H9 (cell line): ENCODE results near the gene CDH8. TPM values are rescaled to one million over a fixed set of nuclear protein-coding genes. Genes with fewer than 3 reads are reported as not detected.

Experiments
- DNase-seq: peaks from one replicate; pipeline ENCODE4 v3.0.0-alpha.2; 2017
- H2AFZ ChIP-seq: one replicate; pipeline ENCODE4 v1.6.1; 2013; ENCODE audit warnings: mild to moderate bottlenecking, low read length, control low read depth, moderate library complexity
- H2AK5ac ChIP-seq: 2 replicates; pipeline ENCODE4 v1.6.1; 2013; ENCODE audit warnings: low read length, control low read depth, mixed read lengths; ENCODE audit not compliant: insufficient read length
- H2BK120ac ChIP-seq: one replicate; pipeline ENCODE4 v1.6.1; 2013; ENCODE audit warnings: low read depth, mild to moderate bottlenecking, low read length, control low read depth, inconsistent platforms; ENCODE audit not compliant: poor library complexity, severe bottlenecking
- H2BK12ac ChIP-seq: 2 replicates; pipeline ENCODE4 v1.6.1; 2013; ENCODE audit warnings: low read length, control low read depth, mixed read lengths, low read depth; ENCODE audit not compliant: insufficient read length
- H2BK15ac ChIP-seq: 2 replicates; pipeline ENCODE4 v1.6.1; 2013; ENCODE audit warnings: low read depth, low read length, control low read depth
- H2BK20ac ChIP-seq: one replicate; pipeline ENCODE4 v1.6.1; 2013; ENCODE audit warnings: low read depth, mild to moderate bottlenecking, low read length, control low read depth, inconsistent platforms; ENCODE audit not compliant: poor library complexity, severe bottlenecking
- H2BK5ac ChIP-seq: 2 replicates; pipeline ENCODE4 v1.6.1; 2013; ENCODE audit warnings: low read length, control low read depth, mixed read lengths; ENCODE audit not compliant: insufficient read length
- H3K14ac ChIP-seq: 2 replicates; pipeline ENCODE4 v1.6.1; 2013; ENCODE audit warnings: low read length, control low read depth; ENCODE audit not compliant: insufficient read depth
- H3K18ac ChIP-seq: 2 replicates; pipeline ENCODE4 v1.6.1; 2013; ENCODE audit warnings: low read depth, mild to moderate bottlenecking, mixed read lengths, low read length, control low read depth; ENCODE audit not compliant: insufficient read length
- H3K23ac ChIP-seq: 2 replicates; pipeline ENCODE4 v1.6.1; 2013; ENCODE audit warnings: low read length, control low read depth, mixed read lengths, low read depth; ENCODE audit not compliant: insufficient read length
- H3K23me2 ChIP-seq: 2 replicates; pipeline ENCODE4 v1.6.1; 2013; ENCODE audit warnings: low read depth, mild to moderate bottlenecking, mixed read lengths, low read length, control low read depth; ENCODE audit not compliant: insufficient read length, poor library complexity, severe bottlenecking
- H3K27ac ChIP-seq: 2 replicates; pipeline ENCODE4 v1.5.1; 2013; ENCODE audit warnings: low read length, control low read depth, mixed read lengths, low read depth; ENCODE audit not compliant: insufficient read length
- H3K27me3 ChIP-seq: 2 replicates; pipeline ENCODE4 v1.6.1; 2013; ENCODE audit warnings: low read length, control low read depth, inconsistent platforms; ENCODE audit not compliant: insufficient read depth
- H3K4ac ChIP-seq: 2 replicates; pipeline ENCODE4 v1.6.1; 2013; ENCODE audit warnings: low read depth, mild to moderate bottlenecking, control low read depth, inconsistent platforms, low read length, moderate library complexity
- H3K4me1 ChIP-seq: 2 replicates; pipeline ENCODE4 v1.6.1; 2013; ENCODE audit warnings: low read length, control low read depth, inconsistent platforms; ENCODE audit not compliant: insufficient read depth
- H3K4me2 ChIP-seq: 2 replicates; pipeline ENCODE4 v1.6.1; 2013; ENCODE audit warnings: low read length, control low read depth, mixed read lengths; ENCODE audit not compliant: insufficient read length, insufficient read depth
- H3K56ac ChIP-seq: 2 replicates; pipeline ENCODE4 v1.6.1; 2013; ENCODE audit warnings: low read depth, mild to moderate bottlenecking, mixed read lengths, low read length, control low read depth; ENCODE audit not compliant: insufficient read length
- H3K79me1 ChIP-seq: 2 replicates; pipeline ENCODE4 v1.6.1; 2013; ENCODE audit warnings: low read depth, mild to moderate bottlenecking, moderate library complexity, low read length, control low read depth, inconsistent platforms; ENCODE audit not compliant: insufficient read depth, poor library complexity, severe bottlenecking
- H3K79me2 ChIP-seq: 2 replicates; pipeline ENCODE4 v1.6.1; 2013; ENCODE audit warnings: low read length, control low read depth, inconsistent platforms; ENCODE audit not compliant: insufficient read depth
- H3K9ac ChIP-seq: 2 replicates; pipeline ENCODE4 v1.6.1; 2013; ENCODE audit warnings: low read length, control low read depth, mixed read lengths; ENCODE audit not compliant: insufficient read length; ENCODE audit errors: extremely low read depth
- H3K9me3 ChIP-seq: one replicate; pipeline ENCODE4 v1.6.1; 2013; ENCODE audit warnings: low read depth, low read length, inconsistent platforms; ENCODE audit not compliant: control insufficient read depth
- H3T11ph ChIP-seq: one replicate; pipeline ENCODE4 v1.6.1; 2013; ENCODE audit warnings: mild to moderate bottlenecking, low read length, control low read depth, inconsistent platforms
- H4K20me1 ChIP-seq: one replicate; pipeline ENCODE4 v1.6.1; 2013; ENCODE audit not compliant: control insufficient read depth, insufficient read length, insufficient read depth
- H4K5ac ChIP-seq: 2 replicates; pipeline ENCODE4 v1.6.1; 2013; ENCODE audit warnings: low read depth, mild to moderate bottlenecking, mixed read lengths, low read length, control low read depth; ENCODE audit not compliant: insufficient read length
- H4K8ac ChIP-seq: replicated peaks from 2 replicates; pipeline ENCODE4 v1.6.1; 2013; ENCODE audit warnings: low read length, control low read depth, mixed read lengths, low read depth; ENCODE audit not compliant: insufficient read length
- H4K91ac ChIP-seq: 2 replicates; pipeline ENCODE4 v1.6.1; 2013; ENCODE audit warnings: low read depth, mild to moderate bottlenecking, moderate library complexity, mixed read lengths, low read length, control low read depth; ENCODE audit not compliant: insufficient read length
- H3K27ac Mint-ChIP-seq, 3 experiments: 2 replicates in 2 of 3; 3 replicates in 1 of 3; pipeline ENCODE4 v1.8.0; 2020 to 2021; ENCODE audit warnings: mixed read lengths in 3 of 3, mild to moderate bottlenecking in 1 of 3, moderate library complexity in 1 of 3
- H3K27me3 Mint-ChIP-seq: 2 replicates; pipeline ENCODE4 v1.8.0; 2021; ENCODE audit warnings: low read depth, mild to moderate bottlenecking, moderate library complexity, mixed read lengths
- H3K36me3 Mint-ChIP-seq, 3 experiments: 2 replicates in 2 of 3; 3 replicates in 1 of 3; pipeline ENCODE4 v1.8.0; 2020 to 2021; ENCODE audit warnings: low read depth in 3 of 3, mixed read lengths in 3 of 3; ENCODE audit not compliant: insufficient read depth in 1 of 3
- H3K4me1 Mint-ChIP-seq, 2 experiments: 2 replicates each; pipeline ENCODE4 v1.8.0; 2020; ENCODE audit warnings: mixed read lengths in 2 of 2
- H3K4me3 Mint-ChIP-seq, 2 experiments: 2 replicates in 1 of 2; 3 replicates in 1 of 2; pipeline ENCODE4 v1.8.0; 2020 to 2021; ENCODE audit warnings: mild to moderate bottlenecking in 2 of 2, mixed read lengths in 2 of 2, moderate library complexity in 1 of 2
- H3K9me3 Mint-ChIP-seq, 2 experiments: 2 replicates in 1 of 2; 3 replicates in 1 of 2; pipeline ENCODE4 v1.8.0; 2020; ENCODE audit warnings: mild to moderate bottlenecking in 2 of 2, mixed read lengths in 2 of 2, moderate library complexity in 1 of 2
- WGBS: extraction: QIAGEN DNeasy Blood & Tissue Kit; methylation state at CpG from one replicate; pipeline ENCODE4 v1.1.7; 2013; ENCODE audit warnings: missing lambda C conversion rate, low lambda C conversion rate, mixed read lengths; ENCODE audit not compliant: insufficient read length; ENCODE audit errors: extremely low coverage; 5-methylcytosine and 5-hydroxymethylcytosine counted together
- total RNA-seq: library from RNA; stranded (reverse); gene quantifications from 2 replicates; pipeline ENCODE4 v1.2.1, GENCODE V29; 2021
- TF ChIP-seq, protein P1 (sequence below): fragments of 200-600 bp; sonication (generic); conservative IDR thresholded peaks from 3 replicates; pipeline ENCODE4 v1.8.0; 2021; ENCODE audit warnings: antibody characterized with exemption, mild to moderate bottlenecking

CDH8 gene
- total RNA-seq, 1 experiment from 2014 or later = 12.0 TPM

DNA sequence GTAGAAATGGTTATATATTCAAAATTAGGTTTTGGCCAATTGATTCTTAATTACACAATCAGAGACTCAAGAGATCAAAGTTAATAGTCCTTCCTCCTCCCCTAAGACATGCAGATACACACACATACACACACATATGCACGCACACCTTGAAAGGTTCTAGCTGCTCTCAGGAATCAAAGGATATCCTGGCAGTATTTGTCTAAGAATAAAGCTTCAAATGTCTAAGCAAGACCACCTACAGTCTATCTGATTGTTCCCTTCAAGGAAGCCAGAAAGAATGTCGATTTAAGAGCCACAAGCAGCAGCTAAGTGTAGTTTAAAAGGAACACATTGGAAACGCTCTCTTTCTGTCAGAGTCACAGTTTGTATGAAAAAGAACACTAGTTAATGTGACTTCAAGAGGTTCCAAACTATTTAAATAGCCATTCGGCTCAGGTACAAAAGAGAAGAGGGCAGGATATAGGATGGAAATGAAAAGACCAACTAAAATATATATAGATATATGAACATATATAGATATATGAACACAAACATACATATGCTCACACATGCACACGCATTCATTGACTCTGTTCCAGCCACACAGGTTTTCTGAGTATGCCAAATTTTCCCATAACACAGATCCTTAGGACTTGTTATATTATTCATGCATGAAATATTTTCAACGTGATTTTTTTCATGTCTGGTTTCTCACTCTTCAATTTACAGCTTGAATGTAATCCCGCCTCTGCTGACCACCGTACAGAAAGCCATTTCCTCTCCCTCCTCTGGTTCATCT lies 79.0 kb downstream of the CDH8 start:
- Mint-ChIP-seq H3K4me3 (no peak overlapping the region), H3K4me1 (peaks cover 31 to 44% of the 10 kb centered on the region in 2 experiments)
- H2BK5ac ChIP-seq = no peak overlapping the region

More for the DNA sequence above, 79.0 kb downstream of the CDH8 start:
- Histone ChIP-seq H3T11ph (no peak overlapping the region), H3K79me2 (no peaks in the 10 kb centered on the region), H2BK12ac (no peak overlapping the region), H3K4ac (no peak overlapping the region), H3K4me2 (peak overlapping the region; percentile 9), H2BK20ac (no peak overlapping the region), H4K91ac (no peak overlapping the region), H3K23ac (no peak overlapping the region), H4K8ac (no peak overlapping the region), H3K9me3 (no peaks in the 10 kb centered on the region), H3K27me3 (no peaks in the 10 kb centered on the region), H3K23me2 (no peaks in the 10 kb centered on the region), H3K9ac (no peak overlapping the region), H3K4me1 (peaks cover 3% of the 10 kb centered on the region; the same call in 1 of the 2 replicates), H3K14ac (no peak overlapping the region), H3K56ac (no peak overlapping the region), H4K5ac (no peak overlapping the region), H3K79me1 (no peaks in the 10 kb centered on the region), H2AK5ac (no peak overlapping the region), H2BK120ac (no peak overlapping the region), H3K18ac (no peak overlapping the region), H4K20me1 (no peaks in the 10 kb centered on the region), H2AFZ (no peak overlapping the region), H2BK15ac (no peak overlapping the region), H3K27ac (no peak overlapping the region)
- no peak for DNase-seq
- no CpG with 5 or more reads among the region's 8 CpGs for WGBS
- TF ChIP-seq, protein P1, sequence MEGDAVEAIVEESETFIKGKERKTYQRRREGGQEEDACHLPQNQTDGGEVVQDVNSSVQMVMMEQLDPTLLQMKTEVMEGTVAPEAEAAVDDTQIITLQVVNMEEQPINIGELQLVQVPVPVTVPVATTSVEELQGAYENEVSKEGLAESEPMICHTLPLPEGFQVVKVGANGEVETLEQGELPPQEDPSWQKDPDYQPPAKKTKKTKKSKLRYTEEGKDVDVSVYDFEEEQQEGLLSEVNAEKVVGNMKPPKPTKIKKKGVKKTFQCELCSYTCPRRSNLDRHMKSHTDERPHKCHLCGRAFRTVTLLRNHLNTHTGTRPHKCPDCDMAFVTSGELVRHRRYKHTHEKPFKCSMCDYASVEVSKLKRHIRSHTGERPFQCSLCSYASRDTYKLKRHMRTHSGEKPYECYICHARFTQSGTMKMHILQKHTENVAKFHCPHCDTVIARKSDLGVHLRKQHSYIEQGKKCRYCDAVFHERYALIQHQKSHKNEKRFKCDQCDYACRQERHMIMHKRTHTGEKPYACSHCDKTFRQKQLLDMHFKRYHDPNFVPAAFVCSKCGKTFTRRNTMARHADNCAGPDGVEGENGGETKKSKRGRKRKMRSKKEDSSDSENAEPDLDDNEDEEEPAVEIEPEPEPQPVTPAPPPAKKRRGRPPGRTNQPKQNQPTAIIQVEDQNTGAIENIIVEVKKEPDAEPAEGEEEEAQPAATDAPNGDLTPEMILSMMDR = no peak
- Mint-ChIP-seq H3K9me3 (no peaks in the 10 kb centered on the region), H3K27ac (no peak overlapping the region; a peak in 1 of 7 replicates), H3K36me3 (no peaks in the 10 kb centered on the region), H3K27me3 (peaks cover 20% of the 10 kb centered on the region)
